Lower lobe of right lung (tissue), 2 donors: ENCODE data around the gene GRID1. TPM values are rescaled to one million over a fixed set of nuclear protein-coding genes. Genes with fewer than 3 reads are reported as not detected.

ENCODE experiments used
- ATAC-seq, 2 donors: fragments of 200-7000 bp; cut with Tn5 transposase; one replicate each; pipeline ENCODE4 v1.9.1; 2020 to 2022; ENCODE audit warnings: mild to moderate bottlenecking in 2 of 2, moderate library complexity in 2 of 2
- DNase-seq: peaks from one replicate; pipeline ENCODE4 v3.0.0-alpha.2; 2020
- H3K27ac ChIP-seq: fragments of 200-600 bp; one replicate; pipeline ENCODE4 v1.8.0; 2022
- H3K27me3 ChIP-seq: fragments of 200-600 bp; one replicate; pipeline ENCODE4 v1.8.0; 2022; ENCODE audit warnings: low read depth
- H3K36me3 ChIP-seq: fragments of 200-600 bp; one replicate; pipeline ENCODE4 v1.8.0; 2022; ENCODE audit warnings: mild to moderate bottlenecking
- H3K4me1 ChIP-seq: fragments of 200-600 bp; one replicate; pipeline ENCODE4 v1.8.0; 2022
- H3K4me3 ChIP-seq: fragments of 200-600 bp; one replicate; pipeline ENCODE4 v1.8.0; 2022; ENCODE audit warnings: mild to moderate bottlenecking
- H3K9me3 ChIP-seq: fragments of 200-600 bp; one replicate; pipeline ENCODE4 v1.8.0; 2022
- intact Hi-C: fragments of 100-400 bp; cut with DNase I; formaldehyde crosslinking; loops from one replicate; pipeline ENCODE4 v1.11.0; 2022
- total RNA-seq: library from RNA; stranded (reverse); fragmentation: NEBNext Ultra II Directional; extraction: Animal tissue kit (Norgen Biotek cat#: 25700); gene quantifications from one replicate; pipeline ENCODE4 v1.2.1, GENCODE V29; 2021
- TF ChIP-seq, protein P1 (sequence below): fragments of 200-600 bp; IDR thresholded peaks from one replicate; pipeline ENCODE4 v1.8.0; 2022; ENCODE audit warnings: antibody characterized with exemption, mild to moderate bottlenecking
- donor health status: DM: no; HTN: yes; CAD: no; lungs with severe emphysema.

The GRID1 gene
- total RNA-seq, 1 donor from 2014 or later = 2.5 TPM

DNA sequence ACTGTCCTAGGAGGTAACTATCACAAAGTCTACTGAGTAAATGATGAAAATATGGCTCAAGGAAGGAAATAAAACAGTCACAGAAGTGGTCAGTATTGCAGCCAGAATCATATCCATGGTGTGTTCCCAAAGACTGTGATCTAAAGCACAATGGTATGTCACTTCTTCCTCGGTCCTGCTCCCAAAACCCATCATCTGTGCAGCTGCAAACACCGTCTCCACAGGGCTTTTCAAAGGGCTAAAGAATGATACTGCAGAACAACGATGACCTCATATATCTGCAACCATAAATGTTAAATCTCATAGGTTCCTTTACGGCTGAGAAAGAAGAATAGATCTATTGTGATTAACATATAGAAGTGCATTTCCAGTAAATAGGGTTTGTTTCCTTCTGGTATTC, 465.0 kb downstream of the GRID1 start:
- no peak for ATAC-seq
- H3K27ac ChIP-seq = no peak overlapping the region
- no peaks in the 10 kb centered on the region for H3K9me3 ChIP-seq
- DNase-seq = no peak
- H3K4me1 ChIP-seq = no peaks in the 10 kb centered on the region
- TF ChIP-seq, protein P1, sequence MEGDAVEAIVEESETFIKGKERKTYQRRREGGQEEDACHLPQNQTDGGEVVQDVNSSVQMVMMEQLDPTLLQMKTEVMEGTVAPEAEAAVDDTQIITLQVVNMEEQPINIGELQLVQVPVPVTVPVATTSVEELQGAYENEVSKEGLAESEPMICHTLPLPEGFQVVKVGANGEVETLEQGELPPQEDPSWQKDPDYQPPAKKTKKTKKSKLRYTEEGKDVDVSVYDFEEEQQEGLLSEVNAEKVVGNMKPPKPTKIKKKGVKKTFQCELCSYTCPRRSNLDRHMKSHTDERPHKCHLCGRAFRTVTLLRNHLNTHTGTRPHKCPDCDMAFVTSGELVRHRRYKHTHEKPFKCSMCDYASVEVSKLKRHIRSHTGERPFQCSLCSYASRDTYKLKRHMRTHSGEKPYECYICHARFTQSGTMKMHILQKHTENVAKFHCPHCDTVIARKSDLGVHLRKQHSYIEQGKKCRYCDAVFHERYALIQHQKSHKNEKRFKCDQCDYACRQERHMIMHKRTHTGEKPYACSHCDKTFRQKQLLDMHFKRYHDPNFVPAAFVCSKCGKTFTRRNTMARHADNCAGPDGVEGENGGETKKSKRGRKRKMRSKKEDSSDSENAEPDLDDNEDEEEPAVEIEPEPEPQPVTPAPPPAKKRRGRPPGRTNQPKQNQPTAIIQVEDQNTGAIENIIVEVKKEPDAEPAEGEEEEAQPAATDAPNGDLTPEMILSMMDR = no peak
- H3K4me3 ChIP-seq = no peak overlapping the region
- no peaks in the 10 kb centered on the region for H3K27me3 ChIP-seq
- intact Hi-C loops = no loop called here
- H3K36me3 ChIP-seq = no peaks in the 10 kb centered on the region

DNA sequence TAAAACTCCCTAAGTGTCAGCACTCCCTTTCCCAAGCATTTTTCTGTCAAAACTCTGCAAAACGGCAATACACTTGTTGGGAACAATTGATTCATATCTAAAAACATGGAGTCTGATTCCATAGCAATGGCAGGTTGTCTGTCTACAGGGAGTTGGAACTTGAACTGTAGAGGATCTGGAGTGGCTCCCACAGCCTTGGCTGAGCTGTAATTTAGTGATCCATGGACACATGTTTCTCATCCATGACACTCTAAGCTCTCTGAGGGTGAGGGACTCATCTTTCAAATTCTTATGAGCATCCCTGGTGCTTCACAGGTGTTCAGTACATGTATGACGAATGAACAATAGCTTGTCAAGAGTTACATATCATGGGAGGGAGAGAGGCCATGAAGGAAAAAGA, 466.1 kb downstream of the GRID1 start:
- TF ChIP-seq, protein P1 = no peak
- Histone ChIP-seq H3K4me1 (no peaks in the 10 kb centered on the region), H3K27me3 (no peaks in the 10 kb centered on the region), H3K4me3 (no peak overlapping the region), H3K9me3 (no peaks in the 10 kb centered on the region), H3K27ac (no peak overlapping the region), H3K36me3 (no peaks in the 10 kb centered on the region)
- no peak for DNase-seq
- no peak for ATAC-seq
- intact Hi-C loops = no loop called here

- H3K36me3 ChIP-seq = no peaks in the 10 kb centered on the region
- TF ChIP-seq, protein P1 = no peak
- ATAC-seq (no peak), DNase-seq (no peak)
- H3K27ac ChIP-seq = no peak overlapping the region
- no peaks in the 10 kb centered on the region for H3K27me3 ChIP-seq
- no peaks in the 10 kb centered on the region for H3K4me1 ChIP-seq
- H3K9me3 ChIP-seq = no peaks in the 10 kb centered on the region
- intact Hi-C loops = no loop called here
- no peak overlapping the region for H3K4me3 ChIP-seq
Observed at GRCh38 chr10:85900061-85900460, 466.5 kb downstream of the GRID1 start.

- H3K4me3 ChIP-seq = no peak overlapping the region
- H3K27ac ChIP-seq = no peak overlapping the region
- H3K36me3 ChIP-seq = no peaks in the 10 kb centered on the region
- H3K9me3 ChIP-seq = no peaks in the 10 kb centered on the region
- intact Hi-C loops = no loop called here
- no peaks in the 10 kb centered on the region for H3K4me1 ChIP-seq
- no peak for DNase-seq
- TF ChIP-seq, protein P1 = no peak
- no peaks in the 10 kb centered on the region for H3K27me3 ChIP-seq
- no peak for ATAC-seq
Observed at GRCh38 chr10:85891472-85891871, 475.1 kb downstream of the GRID1 start.

GRCh38 chr10:85888559-85888958, 478.0 kb downstream of the GRID1 start:
- H3K27me3 ChIP-seq = no peaks in the 10 kb centered on the region
- ATAC-seq (no peak), DNase-seq (no peak)
- H3K9me3 ChIP-seq = no peaks in the 10 kb centered on the region
- no peaks in the 10 kb centered on the region for H3K4me1 ChIP-seq
- intact Hi-C loops = no loop called here
- no peak overlapping the region for H3K4me3 ChIP-seq
- TF ChIP-seq, protein P1 = no peak
- H3K27ac ChIP-seq = no peak overlapping the region
- no peaks in the 10 kb centered on the region for H3K36me3 ChIP-seq

DNA sequence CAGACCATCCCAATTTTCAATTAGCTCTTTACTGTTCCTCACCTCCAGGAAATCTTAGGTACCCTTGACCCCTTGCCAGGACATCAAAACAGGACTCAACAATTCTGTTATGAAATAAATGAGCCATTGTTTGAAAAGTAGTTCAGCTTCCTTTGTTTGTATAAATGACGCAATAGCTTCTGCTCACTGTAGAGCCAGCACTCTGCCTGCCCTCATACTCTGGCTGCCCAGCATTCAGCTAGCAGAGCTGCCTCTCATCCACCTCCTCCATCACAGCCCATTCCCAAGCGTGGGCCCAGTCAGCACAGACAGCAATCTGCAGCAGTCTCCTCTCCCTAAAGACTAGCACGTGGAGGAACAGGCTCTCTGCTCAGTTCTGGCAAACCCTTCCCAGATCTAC, 478.6 kb downstream of the GRID1 start:
- H3K27ac ChIP-seq = no peak overlapping the region
- TF ChIP-seq, protein P1 = no peak
- H3K27me3 ChIP-seq = no peaks in the 10 kb centered on the region
- H3K9me3 ChIP-seq = no peaks in the 10 kb centered on the region
- H3K4me1 ChIP-seq = no peaks in the 10 kb centered on the region
- no peaks in the 10 kb centered on the region for H3K36me3 ChIP-seq
- H3K4me3 ChIP-seq = no peak overlapping the region
- intact Hi-C loops = no loop called here
- ATAC-seq = peak; percentile 68 to 87
- no peak for DNase-seq
